ENCODE measurements around the gene CD3E.

CD3E gene

DNA sequence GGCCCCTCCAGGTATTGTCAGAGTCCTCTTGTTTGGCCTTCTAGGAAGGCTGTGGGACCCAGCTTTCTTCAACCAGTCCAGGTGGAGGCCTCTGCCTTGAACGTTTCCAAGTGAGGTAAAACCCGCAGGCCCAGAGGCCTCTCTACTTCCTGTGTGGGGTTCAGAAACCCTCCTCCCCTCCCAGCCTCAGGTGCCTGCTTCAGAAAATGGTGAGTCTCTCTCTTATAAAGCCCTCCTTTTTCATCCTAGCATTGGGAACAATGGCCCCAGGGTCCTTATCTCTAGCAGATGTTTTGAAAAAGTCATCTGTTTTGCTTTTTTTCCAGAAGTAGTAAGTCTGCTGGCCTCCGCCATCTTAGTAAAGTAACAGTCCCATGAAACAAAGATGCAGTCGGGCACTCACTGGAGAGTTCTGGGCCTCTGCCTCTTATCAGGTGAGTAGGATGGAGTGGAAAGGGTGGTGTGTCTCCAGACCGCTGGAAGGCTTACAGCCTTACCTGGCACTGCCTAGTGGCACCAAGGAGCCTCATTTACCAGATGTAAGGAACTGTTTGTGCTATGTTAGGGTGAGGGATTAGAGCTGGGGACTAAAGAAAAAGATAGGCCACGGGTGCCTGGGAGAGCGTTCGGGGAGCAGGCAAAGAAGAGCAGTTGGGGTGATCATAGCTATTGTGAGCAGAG lies at the start of gene CD3E:
CD3E (plus strand) TSS at position 163 of the 681 bp plus-strand sequence; CDS start at position 386, 223 bp downstream.
- no peaks in the 10 kb centered on the region for H3K36me3 ChIP-seq (ENCODE audit: insufficient read depth, low read length)
- no peaks in the 10 kb centered on the region for H3K9me3 ChIP-seq (ENCODE audit: control insufficient read depth, insufficient read depth, low read length)
- peaks cover 6% of the 10 kb centered on the region; the same call in 1 of the 2 replicates for H3K4me1 ChIP-seq (ENCODE audit: insufficient read depth, low read length)
- H3K9ac ChIP-seq (ENCODE audit: low read depth, low read length), result no peak within 1 kb of the TSS

DNA sequence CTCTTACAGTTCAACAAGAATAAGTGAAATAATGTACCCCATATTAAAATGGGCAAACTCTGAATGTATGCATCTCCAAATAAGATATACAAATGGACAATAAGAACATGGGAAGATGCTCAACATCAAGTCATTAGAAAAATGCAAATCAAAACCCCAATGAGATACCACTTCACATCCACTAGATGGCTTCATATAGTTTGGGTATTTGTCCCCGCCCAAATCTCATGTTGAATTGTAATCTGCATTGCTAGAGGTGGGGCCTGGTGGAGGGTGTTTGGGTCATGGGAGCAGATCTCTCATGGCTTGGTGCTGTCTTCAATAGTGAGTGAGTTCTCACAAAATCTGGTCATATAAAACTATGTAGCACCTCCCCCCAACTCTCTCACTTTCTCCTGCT lies 46.1 kb upstream of the CD3E start:
- Histone ChIP-seq H3K36me3 (ENCODE audit: insufficient read depth, low read length) (no peaks in the 10 kb centered on the region), H3K9me3 (ENCODE audit: control insufficient read depth, insufficient read depth, low read length) (no peaks in the 10 kb centered on the region), H3K9ac (ENCODE audit: low read depth, low read length) (no peak overlapping the region), H3K4me1 (ENCODE audit: insufficient read depth, low read length) (peaks cover 8% of the 10 kb centered on the region; the same call in 1 of the 2 replicates)

DNA sequence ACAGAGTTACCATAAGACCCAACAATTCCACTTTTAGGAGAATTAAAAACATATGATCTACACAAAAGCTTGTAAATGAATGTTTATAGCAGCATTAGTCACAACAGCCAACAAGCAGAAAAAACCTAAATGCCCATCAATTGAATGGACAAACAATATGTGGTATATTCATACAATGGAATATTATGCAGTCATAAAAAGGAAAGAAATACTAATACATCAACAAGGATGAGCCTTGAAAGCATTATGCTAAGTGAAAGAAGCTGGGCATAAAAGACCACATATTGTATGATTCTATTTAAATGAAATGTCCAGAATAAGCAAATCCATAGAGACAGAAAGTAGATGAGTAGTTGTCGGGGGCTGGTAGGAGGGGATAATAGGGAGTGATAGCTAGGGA lies 45.4 kb upstream of the CD3E start:
- H3K9ac ChIP-seq (ENCODE audit: low read depth, low read length), result no peak overlapping the region
- no peaks in the 10 kb centered on the region for H3K9me3 ChIP-seq (ENCODE audit: control insufficient read depth, insufficient read depth, low read length)
- H3K4me1 ChIP-seq (ENCODE audit: insufficient read depth, low read length), result peaks cover 12% of the 10 kb centered on the region; the same call in 1 of the 2 replicates
- H3K36me3 ChIP-seq (ENCODE audit: insufficient read depth, low read length), result no peaks in the 10 kb centered on the region

DNA sequence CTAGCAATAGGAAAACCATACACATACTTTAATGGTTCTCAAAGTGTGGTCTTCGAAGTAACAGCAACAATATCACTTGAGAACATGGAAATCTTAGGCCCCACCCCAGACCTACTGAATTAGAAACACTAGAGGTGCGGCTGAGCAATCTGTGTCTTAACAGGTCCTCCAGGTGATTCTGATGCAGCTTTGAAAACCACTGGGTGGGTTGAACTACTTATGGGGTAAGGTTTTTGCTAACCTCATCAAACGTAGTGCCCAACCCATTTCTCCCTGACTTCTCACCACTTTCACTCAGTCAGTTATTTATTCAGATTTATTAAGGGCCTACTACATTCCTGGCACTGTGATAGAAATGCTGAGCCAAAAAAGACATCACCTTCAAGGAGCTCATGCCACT lies 44.2 kb upstream of the CD3E start:
- no peaks in the 10 kb centered on the region for H3K9me3 ChIP-seq (ENCODE audit: control insufficient read depth, insufficient read depth, low read length)
- no peak overlapping the region for H3K9ac ChIP-seq (ENCODE audit: low read depth, low read length)
- peaks cover 21% of the 10 kb centered on the region; the same call in 1 of the 2 replicates for H3K4me1 ChIP-seq (ENCODE audit: insufficient read depth, low read length)
- H3K36me3 ChIP-seq (ENCODE audit: insufficient read depth, low read length), result no peaks in the 10 kb centered on the region

DNA sequence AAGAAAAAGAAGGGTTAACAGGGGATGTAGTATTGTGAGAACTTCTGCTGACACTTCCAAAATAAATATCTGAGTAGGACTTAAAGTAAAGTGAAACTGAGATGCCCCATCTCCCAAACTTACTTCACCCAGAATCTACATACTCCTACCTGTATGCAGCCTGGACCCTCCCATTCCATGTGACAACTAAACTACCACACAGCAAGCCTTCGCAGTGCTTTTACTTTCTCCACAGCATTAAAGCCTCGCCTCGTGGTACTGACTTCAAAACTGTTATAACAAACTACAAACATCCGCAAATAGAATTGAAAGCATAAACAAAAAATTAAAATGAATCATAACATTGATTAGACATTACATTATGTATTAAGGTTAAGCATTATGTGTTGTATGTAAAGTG lies 41.4 kb upstream of the CD3E start:
- no peak overlapping the region for H3K9ac ChIP-seq (ENCODE audit: low read depth, low read length)

DNA sequence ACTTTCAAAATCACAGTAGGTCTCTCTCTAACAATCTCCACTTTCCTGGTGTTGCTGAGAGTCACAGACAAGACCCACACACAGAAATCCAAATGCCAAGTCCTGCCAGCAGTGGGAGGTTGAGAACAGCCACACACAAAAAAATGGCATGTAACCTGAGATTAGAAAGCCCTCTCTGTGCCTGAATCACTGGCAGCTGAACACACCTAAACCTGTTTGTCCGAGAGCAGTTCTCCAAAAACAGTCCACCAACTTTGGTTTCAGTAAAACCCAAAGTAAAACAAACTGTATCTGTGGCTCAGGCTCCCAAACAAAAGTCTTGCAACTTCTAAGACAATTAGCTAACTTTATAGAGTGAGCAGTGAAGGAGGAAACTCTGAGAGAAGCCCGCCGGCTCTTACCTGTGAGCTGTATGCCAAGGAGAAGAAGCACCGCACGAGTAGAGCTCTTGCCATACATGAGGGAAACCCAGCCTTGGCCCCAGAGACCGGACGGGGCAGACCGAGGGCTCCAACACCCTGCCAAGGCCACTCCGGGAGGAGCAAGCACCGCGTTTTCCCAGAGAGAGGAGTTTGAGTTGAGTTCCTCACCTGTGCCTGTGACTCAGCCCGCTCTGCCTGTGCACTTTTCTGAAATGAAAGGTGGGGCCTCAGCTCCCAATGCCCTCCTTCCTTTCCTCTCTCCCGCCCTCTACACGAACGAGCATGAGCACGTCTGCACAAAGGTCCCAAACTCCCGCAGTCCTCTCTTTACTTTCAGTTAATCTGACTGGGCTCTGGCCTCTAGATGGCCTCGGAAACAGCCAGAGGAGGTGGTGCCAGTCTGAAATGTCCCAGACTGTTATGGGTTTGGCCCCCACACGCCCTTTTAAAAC lies 40.6 kb upstream of the CD3E start, which contains the start of gene MPZL2:
MPZL2 (minus strand) TSS at position 603 of the 874 bp plus-strand sequence; CDS start at position 459, 144 bp downstream.
- no peaks in the 10 kb centered on the region for H3K9me3 ChIP-seq (ENCODE audit: control insufficient read depth, insufficient read depth, low read length)
- peak within 1 kb of the TSS; percentile 33 for H3K9ac ChIP-seq (ENCODE audit: low read depth, low read length)

More for the DNA sequence above, 41.4 kb upstream of the CD3E start:
- Histone ChIP-seq H3K9me3 (ENCODE audit: control insufficient read depth, insufficient read depth, low read length) (no peaks in the 10 kb centered on the region), H3K36me3 (ENCODE audit: insufficient read depth, low read length) (no peaks in the 10 kb centered on the region), H3K4me1 (ENCODE audit: insufficient read depth, low read length) (peaks cover 28% of the 10 kb centered on the region; the same call in 1 of the 2 replicates)

DNA sequence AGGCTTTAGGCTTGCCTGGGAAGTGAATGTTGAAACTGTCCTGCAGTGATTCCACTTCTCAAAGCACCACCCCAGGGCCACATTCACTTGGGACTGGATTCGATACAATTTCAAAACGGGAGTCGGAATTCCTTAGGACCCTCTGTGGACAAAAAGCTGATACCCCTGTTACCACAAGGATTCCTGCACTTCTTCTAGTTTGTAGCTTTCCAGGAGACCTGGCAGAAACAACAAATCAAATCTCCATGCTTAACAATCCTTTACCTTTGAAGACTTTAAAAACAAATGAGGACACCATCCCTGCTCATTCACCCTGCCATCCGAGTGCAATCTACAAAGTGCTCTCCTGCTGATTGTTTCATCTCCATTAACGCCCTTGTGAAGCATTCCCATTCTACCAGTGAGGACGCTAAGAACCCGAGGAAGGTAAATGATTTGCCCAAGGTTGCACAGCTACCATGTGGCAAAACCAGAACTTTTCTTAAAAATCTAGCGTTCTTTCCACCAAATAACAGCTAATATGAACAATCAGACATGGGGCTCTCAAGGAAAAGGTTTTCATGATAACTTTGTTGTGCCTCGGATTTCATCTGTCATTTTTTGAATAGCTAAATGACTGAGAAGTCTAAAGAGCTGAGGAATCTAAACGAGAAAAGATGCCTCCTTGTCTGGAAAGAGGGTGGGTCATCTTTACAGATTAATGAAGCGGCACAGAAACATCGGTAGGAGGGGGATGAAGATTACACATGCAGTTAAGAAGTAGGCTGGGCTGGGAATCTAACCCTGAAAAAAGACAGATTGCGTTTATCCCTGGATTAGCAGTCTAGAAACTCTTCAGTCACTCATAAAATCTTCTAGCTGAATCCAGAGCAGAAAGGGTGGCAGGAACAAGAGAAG lies 39.7 kb upstream of the CD3E start:
- Histone ChIP-seq H3K9ac (ENCODE audit: low read depth, low read length) (peak overlapping the region; percentile 33), H3K4me1 (ENCODE audit: insufficient read depth, low read length) (peaks cover 28% of the 10 kb centered on the region; the same call in 1 of the 2 replicates), H3K36me3 (ENCODE audit: insufficient read depth, low read length) (no peaks in the 10 kb centered on the region), H3K9me3 (ENCODE audit: control insufficient read depth, insufficient read depth, low read length) (no peaks in the 10 kb centered on the region)

More for the DNA sequence above, 40.6 kb upstream of the CD3E start, which contains the start of gene MPZL2:
- Histone ChIP-seq H3K36me3 (ENCODE audit: insufficient read depth, low read length) (no peaks in the 10 kb centered on the region), H3K4me1 (ENCODE audit: insufficient read depth, low read length) (peaks cover 28% of the 10 kb centered on the region; the same call in 1 of the 2 replicates)

DNA sequence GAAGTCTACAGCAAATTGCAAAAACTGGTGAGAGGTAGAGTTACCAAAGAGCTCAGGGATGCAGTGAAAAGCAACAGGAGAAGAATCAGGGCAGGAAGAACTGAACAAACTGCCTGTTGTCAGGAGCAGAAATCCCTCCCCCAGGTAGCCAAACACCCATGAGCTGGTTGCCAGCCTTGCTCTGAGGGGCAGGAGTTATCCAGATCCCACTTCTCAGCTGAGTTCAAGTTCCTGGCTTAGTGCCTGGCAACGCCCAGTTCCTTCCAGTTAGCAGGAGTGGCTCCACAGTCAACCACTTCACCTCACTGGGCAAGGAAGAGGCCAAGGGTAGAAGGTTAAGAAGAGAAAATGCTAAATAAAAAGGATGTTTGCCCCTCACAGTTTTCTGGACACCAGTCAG lies 38.6 kb upstream of the CD3E start:
- Histone ChIP-seq H3K9me3 (ENCODE audit: control insufficient read depth, insufficient read depth, low read length) (no peaks in the 10 kb centered on the region), H3K36me3 (ENCODE audit: insufficient read depth, low read length) (no peaks in the 10 kb centered on the region), H3K4me1 (ENCODE audit: insufficient read depth, low read length) (peaks cover 28% of the 10 kb centered on the region; the same call in 1 of the 2 replicates), H3K9ac (ENCODE audit: low read depth, low read length) (no peak overlapping the region)

DNA sequence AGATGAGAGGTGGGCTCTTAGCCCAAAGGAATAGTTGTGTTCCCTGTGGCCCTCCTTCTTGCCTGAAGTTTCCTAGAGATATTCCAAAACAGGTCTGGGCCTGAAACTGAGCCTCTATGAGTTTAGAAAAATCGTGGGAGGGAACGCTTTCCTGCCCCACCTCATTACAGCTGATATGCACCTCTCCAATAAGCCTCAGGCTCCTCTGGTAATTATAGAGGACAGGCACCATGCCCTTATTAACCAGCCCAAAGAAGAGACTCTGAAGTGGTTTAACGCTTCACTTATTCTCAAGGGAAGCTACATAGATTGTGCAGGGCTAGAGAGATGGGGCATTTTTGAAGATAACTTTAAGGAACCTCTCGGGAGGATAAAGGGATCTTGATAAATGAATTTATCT lies 37.0 kb upstream of the CD3E start:
- Histone ChIP-seq H3K9me3 (ENCODE audit: control insufficient read depth, insufficient read depth, low read length) (no peaks in the 10 kb centered on the region), H3K9ac (ENCODE audit: low read depth, low read length) (no peak overlapping the region), H3K36me3 (ENCODE audit: insufficient read depth, low read length) (no peaks in the 10 kb centered on the region), H3K4me1 (ENCODE audit: insufficient read depth, low read length) (peaks cover 28% of the 10 kb centered on the region; the same call in 1 of the 2 replicates)

DNA sequence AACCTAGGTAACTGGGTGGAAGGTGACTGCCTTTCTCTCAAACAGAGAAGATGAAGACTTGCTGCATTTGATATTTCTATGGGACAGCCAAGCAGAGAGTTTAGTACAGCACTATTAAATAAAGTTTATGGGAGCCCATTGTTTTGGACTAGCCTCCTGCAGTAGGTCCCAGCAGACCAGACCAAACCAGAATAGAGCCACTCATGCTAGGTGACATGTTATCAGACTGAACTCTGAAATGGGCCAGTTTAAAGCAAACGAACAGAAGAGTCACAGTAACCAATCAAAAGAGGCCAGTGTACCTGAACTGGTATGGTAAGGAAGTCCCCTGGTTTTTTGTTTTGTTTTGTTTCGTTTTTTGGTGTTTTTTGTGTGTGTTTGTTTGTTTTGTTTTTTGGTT lies 32.5 kb upstream of the CD3E start:
- Histone ChIP-seq H3K4me1 (ENCODE audit: insufficient read depth, low read length) (peaks cover 9% of the 10 kb centered on the region), H3K36me3 (ENCODE audit: insufficient read depth, low read length) (no peaks in the 10 kb centered on the region), H3K9ac (ENCODE audit: low read depth, low read length) (no peak overlapping the region), H3K9me3 (ENCODE audit: control insufficient read depth, insufficient read depth, low read length) (no peaks in the 10 kb centered on the region)

DNA sequence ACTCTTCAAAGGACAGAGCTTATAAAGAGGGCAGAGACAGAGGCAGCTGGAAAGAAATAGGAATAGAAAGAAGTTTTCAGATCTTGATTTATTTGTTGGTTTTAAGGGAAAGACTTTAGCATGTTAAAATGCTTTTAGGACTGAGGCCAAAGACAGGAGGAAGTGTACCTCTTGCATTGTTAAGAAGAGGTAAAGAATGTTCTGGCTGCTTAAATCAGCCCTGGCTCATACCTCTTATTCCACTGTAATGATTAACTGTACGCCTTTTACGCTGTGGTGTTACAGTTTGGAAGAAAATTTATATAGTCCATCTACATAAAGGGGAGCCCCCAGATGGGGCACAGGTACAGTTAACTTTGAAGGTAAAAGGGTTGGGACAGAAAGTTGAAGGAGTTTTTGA lies 30.3 kb upstream of the CD3E start:
- Histone ChIP-seq H3K36me3 (ENCODE audit: insufficient read depth, low read length) (no peaks in the 10 kb centered on the region), H3K9ac (ENCODE audit: low read depth, low read length) (no peak overlapping the region), H3K9me3 (ENCODE audit: control insufficient read depth, insufficient read depth, low read length) (no peaks in the 10 kb centered on the region), H3K4me1 (ENCODE audit: insufficient read depth, low read length) (peaks cover 15% of the 10 kb centered on the region)

DNA sequence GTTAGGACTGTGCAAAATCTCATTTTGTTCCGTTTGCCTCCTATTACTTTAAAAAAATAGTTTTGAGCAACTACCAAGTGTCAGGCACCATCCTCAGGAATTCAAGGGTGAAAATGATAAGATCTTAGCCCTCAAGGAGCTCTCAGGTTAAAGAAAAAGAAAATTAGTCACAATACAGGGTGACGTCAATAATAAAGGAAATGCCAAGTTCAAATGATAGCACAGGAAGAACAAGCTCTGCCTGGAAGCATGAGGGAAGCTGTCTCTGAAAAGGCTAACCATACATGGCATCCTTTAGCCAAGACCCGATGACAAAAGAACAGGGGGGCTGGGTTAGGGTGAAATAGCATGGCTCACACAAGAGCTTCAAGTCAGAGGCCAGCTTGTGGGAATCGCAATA lies 29.4 kb upstream of the CD3E start:
- no peaks in the 10 kb centered on the region for H3K9me3 ChIP-seq (ENCODE audit: control insufficient read depth, insufficient read depth, low read length)
- H3K36me3 ChIP-seq (ENCODE audit: insufficient read depth, low read length), result no peaks in the 10 kb centered on the region
- no peak overlapping the region for H3K9ac ChIP-seq (ENCODE audit: low read depth, low read length)
- H3K4me1 ChIP-seq (ENCODE audit: insufficient read depth, low read length), result peaks cover 15% of the 10 kb centered on the region

DNA sequence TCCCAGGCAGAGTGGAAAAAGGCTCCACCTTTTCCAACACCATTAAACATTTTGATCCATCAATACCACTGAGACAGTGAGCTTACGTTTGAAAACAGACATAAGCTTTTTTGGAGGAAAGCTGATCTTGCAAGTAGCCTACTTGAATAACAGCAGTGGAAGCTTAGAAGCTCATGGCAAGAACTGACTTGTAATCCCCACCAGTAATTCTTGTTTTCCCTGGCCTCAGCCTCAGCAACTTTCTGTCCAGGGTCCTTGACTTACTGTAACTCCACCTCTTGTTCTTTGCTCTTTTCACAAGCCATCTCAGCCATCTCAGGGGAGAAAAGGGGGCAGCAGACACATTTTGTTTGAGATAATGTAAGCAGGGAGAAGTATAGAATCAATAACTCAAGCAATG lies 28.1 kb upstream of the CD3E start:
- Histone ChIP-seq H3K4me1 (ENCODE audit: insufficient read depth, low read length) (peaks cover 15% of the 10 kb centered on the region), H3K36me3 (ENCODE audit: insufficient read depth, low read length) (no peaks in the 10 kb centered on the region), H3K9ac (ENCODE audit: low read depth, low read length) (no peak overlapping the region), H3K9me3 (ENCODE audit: control insufficient read depth, insufficient read depth, low read length) (no peaks in the 10 kb centered on the region)

DNA sequence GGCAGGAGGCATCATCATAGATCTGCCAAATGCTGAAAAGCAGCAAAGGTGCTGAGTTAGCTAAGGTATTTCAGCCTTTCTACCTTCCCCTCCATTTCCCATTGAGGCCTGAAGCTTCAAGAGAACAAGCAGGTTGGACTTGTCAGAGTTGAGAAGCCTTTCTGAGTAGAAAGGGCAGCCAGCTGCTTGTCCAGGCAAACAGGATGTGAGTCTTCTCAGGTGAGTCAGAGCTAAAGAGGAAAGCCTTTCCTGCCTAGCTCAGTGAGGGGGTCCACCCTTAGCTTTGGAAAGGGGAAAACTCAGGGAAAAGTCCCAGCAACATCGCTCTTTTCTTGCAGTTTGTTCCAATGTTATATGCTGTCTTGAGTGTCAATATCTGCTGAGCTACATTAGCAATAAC lies 27.2 kb upstream of the CD3E start:
- no peaks in the 10 kb centered on the region for H3K9me3 ChIP-seq (ENCODE audit: control insufficient read depth, insufficient read depth, low read length)
- peaks cover 15% of the 10 kb centered on the region for H3K4me1 ChIP-seq (ENCODE audit: insufficient read depth, low read length)
- no peaks in the 10 kb centered on the region for H3K36me3 ChIP-seq (ENCODE audit: insufficient read depth, low read length)
- no peak overlapping the region for H3K9ac ChIP-seq (ENCODE audit: low read depth, low read length)
